Tibial artery (tissue), 4 donors: Measurements from ENCODE around the gene NUAK1.

Experiments used
- DNase-seq, 2 donors: peaks; one replicate each; pipeline ENCODE4 v3.0.0-alpha.2; 2019
- H3K27ac ChIP-seq, 2 donors: fragments of 200-600 bp; sonication (generic) in 1 of 2; 1 replicate in 1 of 2; 2 replicates in 1 of 2; pipeline ENCODE4 v1.5.1; 2018 to 2019; ENCODE audit warnings: mild to moderate bottlenecking in 1 of 2
- H3K27me3 ChIP-seq, 2 donors: fragments of 200-600 bp; sonication (generic) in 1 of 2; one replicate each; pipeline versions ENCODE4 v1.5.1 to v1.6.0; 2016 to 2019
- H3K36me3 ChIP-seq, 3 donors: fragments of 200-600 bp; sonication (generic) in 2 of 3; one replicate each; pipeline ENCODE4 v1.5.1; 2016 to 2019; ENCODE audit warnings: mild to moderate bottlenecking in 2 of 3
- H3K4me1 ChIP-seq, 4 donors: fragments of 200-600 bp; sonication (generic) in 2 of 4; 1 replicate in 3 of 4; 2 replicates in 1 of 4; pipeline ENCODE4 v1.5.1; 2016 to 2019
- H3K4me3 ChIP-seq, 2 donors: fragments of 200-600 bp; sonication (generic) in 1 of 2; 1 replicate in 1 of 2; 2 replicates in 1 of 2; pipeline ENCODE4 v1.5.1; 2018 to 2019; ENCODE audit warnings: mild to moderate bottlenecking in 2 of 2
- H3K9me3 ChIP-seq, 3 donors: fragments of 200-600 bp; sonication (generic) in 1 of 3; one replicate each; pipeline ENCODE4 v1.5.1; 2016 to 2019
- CTCF ChIP-seq, 2 experiments: fragments of 200-600 bp in 1 of 2; fragments of 450-650 bp in 1 of 2; IDR thresholded peaks; one replicate each; pipeline ENCODE4 v1.5.1; 2017 to 2019; ENCODE audit warnings: antibody characterized with exemption in 2 of 2, mild to moderate bottlenecking in 1 of 2, moderate library complexity in 1 of 2
- intact Hi-C: fragments of 100-400 bp; cut with DNase I; formaldehyde crosslinking; loops from one replicate; pipeline ENCODE4 v1.15.0; 2023; ENCODE audit warnings: low total_unique reads

Gene NUAK1

GRCh38 chr12:106054049-106054448, 84.7 kb downstream of the NUAK1 start:
- no peak for TF ChIP-seq CTCF (IDR thresholded peaks at IDR 0.05)
- no peak overlapping the region for H3K4me3 ChIP-seq
- intact Hi-C loops, result no loop called here
- no peak overlapping the region for H3K27ac ChIP-seq
- no peak for DNase-seq
- peaks cover 0 to 9% (median 9%) of the 10 kb centered on the region in 3 donors for H3K9me3 ChIP-seq
- no peaks in the 10 kb centered on the region for H3K27me3 ChIP-seq
- H3K36me3 ChIP-seq, result no peaks in the 10 kb centered on the region
- peaks cover 0 to 37% (median 28%) of the 10 kb centered on the region in 4 donors for H3K4me1 ChIP-seq

- Histone ChIP-seq H3K9me3 (peaks cover 0 to 9% (median 9%) of the 10 kb centered on the region in 3 donors), H3K4me1 (peaks cover 0 to 24% (median 19%) of the 10 kb centered on the region in 4 donors), H3K4me3 (no peak overlapping the region), H3K27me3 (no peaks in the 10 kb centered on the region), H3K36me3 (no peaks in the 10 kb centered on the region), H3K27ac (no peak overlapping the region)
- no peak for TF ChIP-seq CTCF (IDR thresholded peaks at IDR 0.05)
- intact Hi-C loops, result no loop called here
- DNase-seq, result no peak
Observed at GRCh38 chr12:106051853-106052531, 86.8 kb downstream of the NUAK1 start.

GRCh38 chr12:106049546-106049945, 89.2 kb downstream of the NUAK1 start:
- DNase-seq, result no peak
- no peaks in the 10 kb centered on the region for H3K36me3 ChIP-seq
- H3K27ac ChIP-seq, result no peak overlapping the region
- no peaks in the 10 kb centered on the region for H3K9me3 ChIP-seq
- intact Hi-C loops, result no loop called here
- TF ChIP-seq CTCF (IDR thresholded peaks at IDR 0.05), result no peak
- H3K27me3 ChIP-seq, result no peaks in the 10 kb centered on the region
- H3K4me3 ChIP-seq, result no peak overlapping the region
- H3K4me1 ChIP-seq, result peaks cover 0 to 24% (median 19%) of the 10 kb centered on the region in 4 donors

GRCh38 chr12:106049105-106049504, 89.6 kb downstream of the NUAK1 start:
- DNase-seq, result no peak
- H3K4me3 ChIP-seq, result no peak overlapping the region
- H3K27me3 ChIP-seq, result no peaks in the 10 kb centered on the region
- TF ChIP-seq CTCF (IDR thresholded peaks at IDR 0.05), result no peak
- no peaks in the 10 kb centered on the region for H3K9me3 ChIP-seq
- no peak overlapping the region for H3K27ac ChIP-seq
- intact Hi-C loops, result no loop called here
- no peaks in the 10 kb centered on the region for H3K36me3 ChIP-seq
- peaks cover 0 to 24% (median 19%) of the 10 kb centered on the region in 4 donors for H3K4me1 ChIP-seq

- DNase-seq, result no peak
- Histone ChIP-seq H3K36me3 (no peaks in the 10 kb centered on the region), H3K9me3 (no peaks in the 10 kb centered on the region), H3K27me3 (no peaks in the 10 kb centered on the region), H3K4me3 (no peak overlapping the region), H3K27ac (no peak overlapping the region), H3K4me1 (peaks cover 0 to 20% (median 18%) of the 10 kb centered on the region in 4 donors)
- TF ChIP-seq CTCF (IDR thresholded peaks at IDR 0.05), result no peak
- intact Hi-C loops, result no loop called here
Observed at GRCh38 chr12:106048676-106049075, 90.1 kb downstream of the NUAK1 start.
